ENCODE measurements around the gene LSM12. TPM values are rescaled to one million over a fixed set of nuclear protein-coding genes. Genes with fewer than 3 reads are reported as not detected.
"Not testable (repeated sequence)": the region's sequence is repeated elsewhere in the genome, so short reads cannot be mapped to it uniquely, and the experiment has no call there.

The LSM12 gene
- total RNA-seq, 4 donors from 2014 or later: 33.3 to 53.0 (median 41.1) TPM

DNA sequence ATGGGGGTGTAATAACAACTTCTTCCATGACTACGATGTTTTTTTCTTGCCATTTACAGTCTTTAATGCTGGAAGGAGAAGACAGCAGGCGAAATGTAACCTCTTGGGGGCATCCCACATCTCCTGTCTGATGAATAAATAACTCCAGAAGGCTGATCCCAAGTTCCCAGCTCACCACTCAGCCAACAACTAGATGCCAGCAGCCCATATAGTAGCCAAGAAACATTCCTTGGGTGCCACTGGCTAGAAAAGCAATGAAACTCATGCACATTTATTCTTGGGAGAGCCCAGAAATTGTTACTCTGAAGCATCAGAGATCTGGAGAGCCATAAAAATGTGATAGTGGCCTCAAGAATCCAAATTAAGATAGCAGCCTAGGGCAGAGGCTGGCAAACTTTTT, 29.0 kb downstream of the LSM12 start:
- ATAC-seq: no peak
- no peak overlapping the region for H3K27ac ChIP-seq
- peaks cover 4 to 58% of the 10 kb centered on the region in 2 donors for H3K36me3 ChIP-seq

GRCh38 chr17:44034688-44035087, 31.8 kb downstream of the LSM12 start:
- not testable (repeated sequence) for H3K9me3 ChIP-seq, H3K27ac ChIP-seq, H3K27me3 ChIP-seq, H3K4me3 ChIP-seq, ATAC-seq, H3K4me1 ChIP-seq
- WGBS, 2 donors (ENCODE audit: low coverage in 1 of 2): no CpG with 5 or more reads among the region's 3 CpGs
- peaks cover 4 to 79% of the 10 kb centered on the region in 2 donors for H3K36me3 ChIP-seq

More for the DNA sequence above, 29.0 kb downstream of the LSM12 start:
- no peak overlapping the region for H3K4me3 ChIP-seq
- no peaks in the 10 kb centered on the region for H3K27me3 ChIP-seq
- H3K9me3 ChIP-seq: no peaks in the 10 kb centered on the region
- WGBS, 2 donors (ENCODE audit: low coverage in 1 of 2): 50 to 70% methylated on average over 1 to 2 of the region's 2 CpGs
- TF ChIP-seq POLR2AphosphoS5 (IDR thresholded peaks at IDR 0.05): no peak
- H3K4me1 ChIP-seq: peaks cover 10 to 35% (median 16%) of the 10 kb centered on the region in 3 donors

- H3K4me1 ChIP-seq: peaks cover 0 to 5% (median 0%) of the 10 kb centered on the region in 3 donors
- no peak for ATAC-seq
- H3K9me3 ChIP-seq: no peaks in the 10 kb centered on the region
- TF ChIP-seq EP300 (IDR thresholded peaks at IDR 0.05) (no peak), POLR2AphosphoS5 (IDR thresholded peaks at IDR 0.05) (no peak), CTCF (IDR thresholded peaks at IDR 0.05) (no peak), POLR2A (IDR thresholded peaks at IDR 0.05) (no peak)
- peaks cover 4 to 81% of the 10 kb centered on the region in 2 donors for H3K36me3 ChIP-seq
- no peak overlapping the region for H3K4me3 ChIP-seq
- H3K27me3 ChIP-seq: no peaks in the 10 kb centered on the region
- no peak overlapping the region for H3K27ac ChIP-seq
- WGBS, 2 donors (ENCODE audit: low coverage in 1 of 2): 86% methylated on average over 3 of the region's 3 CpGs; no CpG with 5 or more reads in 1 of the 2 donors
Measured at GRCh38 chr17:44033861-44034408, 32.5 kb downstream of the LSM12 start.

DNA sequence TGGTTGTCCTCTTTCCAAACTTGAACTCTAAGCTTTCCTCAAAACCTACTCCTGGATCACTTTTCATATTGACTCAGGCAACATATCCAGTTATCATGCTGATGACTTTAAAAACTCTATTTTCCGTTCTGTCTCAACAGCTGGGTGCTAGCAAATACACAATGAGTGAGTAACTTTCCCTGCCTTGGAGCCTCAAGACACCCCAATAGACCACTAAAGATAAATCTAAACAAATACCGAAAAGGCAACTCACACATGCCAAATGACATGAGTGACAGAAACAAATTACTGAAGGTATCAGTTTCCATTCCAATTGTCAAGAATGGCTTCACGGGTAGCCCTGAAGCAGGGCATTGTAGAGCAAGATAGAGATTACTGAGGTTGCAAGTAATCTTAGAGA, 36.0 kb downstream of the LSM12 start:
- H3K4me3 ChIP-seq: no peak overlapping the region
- H3K4me1 ChIP-seq: no peaks in the 10 kb centered on the region
- no peak for TF ChIP-seq EP300 (IDR thresholded peaks at IDR 0.05)
- TF ChIP-seq POLR2AphosphoS5 (IDR thresholded peaks at IDR 0.05): no peak
- no peak for TF ChIP-seq POLR2A (IDR thresholded peaks at IDR 0.05)
- TF ChIP-seq CTCF (IDR thresholded peaks at IDR 0.05): no peak
- no peak for ATAC-seq
- no peak overlapping the region for H3K27ac ChIP-seq
- no peaks in the 10 kb centered on the region for H3K9me3 ChIP-seq
- 78 to 85% methylated on average over 3 of the region's 3 CpGs for WGBS, 2 donors (ENCODE audit: low coverage in 1 of 2)
- peaks cover 0 to 66% of the 10 kb centered on the region in 2 donors for H3K36me3 ChIP-seq
- H3K27me3 ChIP-seq: no peaks in the 10 kb centered on the region

DNA sequence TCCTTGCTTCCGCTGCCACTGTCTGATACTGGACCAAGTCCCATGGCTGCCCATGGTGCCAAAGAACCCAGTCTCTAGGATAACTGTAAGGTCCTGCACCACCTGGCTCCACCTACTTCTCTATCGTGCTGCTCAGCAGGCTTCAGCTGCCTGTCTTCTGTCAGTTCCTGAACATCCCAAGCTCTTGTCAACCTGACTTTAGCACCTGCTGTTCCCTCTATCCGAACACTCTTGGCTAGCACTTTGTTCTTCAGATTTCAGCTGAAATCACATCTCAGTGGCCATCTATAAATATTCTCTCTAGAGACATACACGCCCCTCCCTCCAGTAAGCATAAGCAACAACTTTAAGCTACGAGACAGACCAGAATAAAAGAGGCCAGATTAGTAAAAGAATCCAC, 36.7 kb downstream of the LSM12 start:
- no peak overlapping the region for H3K4me3 ChIP-seq
- no peak for TF ChIP-seq POLR2AphosphoS5 (IDR thresholded peaks at IDR 0.05)
- no peak for TF ChIP-seq EP300 (IDR thresholded peaks at IDR 0.05)
- no peak for TF ChIP-seq POLR2A (IDR thresholded peaks at IDR 0.05)
- TF ChIP-seq CTCF (IDR thresholded peaks at IDR 0.05): no peak
- no peaks in the 10 kb centered on the region for H3K9me3 ChIP-seq
- no peak for ATAC-seq
- peaks cover 0 to 74% of the 10 kb centered on the region in 2 donors for H3K36me3 ChIP-seq
- no peaks in the 10 kb centered on the region for H3K4me1 ChIP-seq
- WGBS, 2 donors (ENCODE audit: low coverage in 1 of 2): 76 to 81% methylated on average over 3 of the region's 5 CpGs
- H3K27ac ChIP-seq: no peak overlapping the region
- H3K27me3 ChIP-seq: no peaks in the 10 kb centered on the region

- Histone ChIP-seq H3K36me3 (peaks cover 0 to 51% of the 10 kb centered on the region in 2 donors), H3K27me3 (no peaks in the 10 kb centered on the region), H3K4me3 (no peak overlapping the region), H3K9me3 (no peaks in the 10 kb centered on the region), H3K27ac (no peak overlapping the region), H3K4me1 (no peaks in the 10 kb centered on the region)
- no peak for TF ChIP-seq POLR2A (IDR thresholded peaks at IDR 0.05)
- 65 to 70% methylated on average over 2 to 4 of the region's 4 CpGs for WGBS, 2 donors (ENCODE audit: low coverage in 1 of 2)
- ATAC-seq: no peak
Measured at GRCh38 chr17:44024853-44025252, 41.6 kb downstream of the LSM12 start.
